ENCODE results near the gene ZDHHC19.
"Not testable (repeated sequence)": the region's sequence is repeated elsewhere in the genome, so short reads cannot be mapped to it uniquely, and the experiment has no call there.

DNA sequence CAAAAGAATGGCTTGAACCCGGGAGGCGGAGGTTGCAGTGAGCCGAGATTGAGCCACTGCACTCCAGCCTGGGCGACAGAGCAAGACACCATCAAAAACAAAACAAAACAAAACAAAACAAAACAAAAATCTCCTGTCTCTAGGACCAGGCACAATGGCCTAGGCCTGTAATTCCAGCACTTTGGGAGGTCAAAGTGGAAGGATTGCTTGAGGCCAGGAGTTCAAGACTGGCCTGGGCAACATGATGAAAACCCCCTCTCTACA, 27.1 kb downstream of the ZDHHC19 start:
- TF ChIP-seq POLR2A (IDR thresholded peaks at IDR 0.05; ENCODE audit: extremely low read depth, insufficient read length); CTCF (IDR thresholded peaks at IDR 0.05; ENCODE audit: low read depth, low read length); MAX (IDR thresholded peaks at IDR 0.05; ENCODE audit: low read depth, low read length): not testable (repeated sequence)

All from NB4 (cell line).